HuH-7.5 (cell line): Measurements from ENCODE around the gene DYTN.

ENCODE experiments used
- DNase-seq: peaks from one replicate; pipeline ENCODE4 v3.0.0; 2011; ENCODE audit warnings: low spot score

DYTN gene

DNA sequence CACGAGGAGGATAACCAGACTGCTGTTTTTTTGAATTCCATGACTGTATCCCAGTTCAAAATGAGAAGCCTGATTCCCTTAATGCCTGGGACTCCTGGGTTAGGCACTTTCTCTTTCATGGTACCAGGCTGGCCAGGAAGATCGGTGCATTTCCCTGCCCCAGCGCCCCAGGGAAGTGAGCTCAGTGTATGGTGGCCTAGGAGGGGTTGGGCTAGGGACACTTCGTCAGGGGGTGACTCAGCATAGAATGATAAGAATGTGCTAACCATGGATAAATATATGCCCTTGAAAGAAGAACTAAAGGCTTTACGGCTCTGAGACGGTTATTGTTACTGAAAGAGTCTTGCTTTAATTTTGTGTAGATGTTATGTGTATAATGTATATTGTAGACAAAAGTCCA lies 103.4 kb downstream of the DYTN start:
- no peak for DNase-seq

DNA sequence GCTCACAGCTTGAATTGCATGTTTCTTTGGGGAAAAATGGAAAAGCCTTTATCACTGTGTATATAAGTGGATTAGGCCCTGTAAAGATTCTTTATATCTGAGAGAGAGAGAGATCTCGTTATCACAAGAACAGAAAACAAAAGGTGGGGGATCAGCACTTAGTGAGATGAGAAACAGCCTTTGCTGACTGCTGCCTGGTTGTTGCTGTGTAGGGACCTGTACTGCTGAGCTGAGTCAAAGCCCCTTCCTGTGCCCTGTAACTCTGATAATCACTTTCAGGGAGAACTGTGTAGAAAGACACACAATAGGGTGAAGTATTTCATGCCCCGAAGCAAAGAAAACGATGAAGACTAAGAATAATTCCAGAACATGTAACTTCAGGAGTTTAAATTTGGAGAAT lies 106.5 kb downstream of the DYTN start:
- no peak for DNase-seq

DNA sequence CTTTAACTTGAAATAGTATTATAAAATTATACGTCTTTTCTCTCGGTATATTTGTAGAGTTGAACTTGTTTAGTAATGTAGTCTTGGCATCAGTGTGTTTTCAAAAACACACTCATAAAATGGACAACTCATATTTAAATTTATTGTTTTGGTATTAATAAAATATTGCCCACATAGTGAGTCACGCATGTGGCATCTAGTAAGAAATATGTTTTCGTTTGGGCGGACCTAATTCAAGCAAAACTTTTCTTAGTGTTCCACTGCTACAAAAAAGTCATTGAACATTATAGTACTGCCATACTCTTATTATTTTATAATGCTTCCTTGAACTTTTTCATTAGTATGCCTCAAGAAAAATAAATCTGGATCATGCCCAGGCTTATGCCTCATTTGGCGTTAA lies 107.0 kb downstream of the DYTN start:
- no peak for DNase-seq

DNA sequence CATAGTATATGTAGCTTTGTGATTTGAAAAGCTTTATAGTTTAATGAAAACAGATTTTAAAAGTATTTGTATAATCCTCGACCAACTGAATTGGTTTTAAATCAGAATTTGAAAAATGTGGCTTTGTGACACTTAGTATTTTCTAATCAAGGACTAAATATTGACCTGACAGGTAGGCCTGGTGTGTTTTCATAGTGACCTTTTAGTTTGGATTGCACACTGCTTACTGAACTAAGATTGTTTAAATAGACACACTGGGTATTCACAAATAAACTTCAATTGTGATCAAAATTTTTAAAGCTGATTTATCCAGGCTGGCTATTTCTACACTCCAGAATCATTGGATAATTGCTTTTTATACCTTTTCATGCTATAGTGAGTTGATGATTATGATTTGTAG lies 107.7 kb downstream of the DYTN start:
- DNase-seq: no peak

DNA sequence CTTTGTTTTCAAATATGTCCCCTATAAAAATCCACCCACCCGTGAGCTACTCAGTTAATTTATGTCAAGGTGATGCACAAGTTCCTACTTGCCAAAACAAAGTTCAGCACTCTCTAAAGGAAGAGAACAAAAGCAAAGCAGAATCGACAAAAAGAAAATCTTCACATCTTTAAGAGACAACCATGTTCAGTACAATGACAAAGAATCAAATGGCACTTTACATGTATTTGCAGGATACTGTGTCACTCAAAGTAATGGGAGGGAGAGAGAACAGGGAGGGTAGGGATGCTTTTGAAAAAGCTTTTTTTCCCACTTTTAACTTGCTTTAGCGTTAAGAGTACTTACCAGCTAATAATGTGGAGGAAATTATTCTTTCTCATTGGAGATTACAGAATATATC lies 115.0 kb downstream of the DYTN start:
- no peak for DNase-seq
